GM12874 (cell line): ENCODE results near the gene MDN1.

Source experiments
- CTCF ChIP-seq: IDR thresholded peaks from 2 replicates; pipeline ENCODE4 v1.5.1; 2011; ENCODE audit warnings: low read depth, mild to moderate bottlenecking, control low read depth, low read length, moderate library complexity; ENCODE audit not compliant: insufficient read depth

MDN1 gene

GRCh38 chr6:89716532-89716931, 103.1 kb downstream of the MDN1 start:
- TF ChIP-seq CTCF: no peak

GRCh38 chr6:89711801-89712200, 107.8 kb downstream of the MDN1 start:
- TF ChIP-seq CTCF: no peak

- no peak for TF ChIP-seq CTCF
Observed at GRCh38 chr6:89708316-89708715, 111.3 kb downstream of the MDN1 start.

GRCh38 chr6:89707766-89708165, 111.8 kb downstream of the MDN1 start:
- TF ChIP-seq CTCF: no peak

DNA sequence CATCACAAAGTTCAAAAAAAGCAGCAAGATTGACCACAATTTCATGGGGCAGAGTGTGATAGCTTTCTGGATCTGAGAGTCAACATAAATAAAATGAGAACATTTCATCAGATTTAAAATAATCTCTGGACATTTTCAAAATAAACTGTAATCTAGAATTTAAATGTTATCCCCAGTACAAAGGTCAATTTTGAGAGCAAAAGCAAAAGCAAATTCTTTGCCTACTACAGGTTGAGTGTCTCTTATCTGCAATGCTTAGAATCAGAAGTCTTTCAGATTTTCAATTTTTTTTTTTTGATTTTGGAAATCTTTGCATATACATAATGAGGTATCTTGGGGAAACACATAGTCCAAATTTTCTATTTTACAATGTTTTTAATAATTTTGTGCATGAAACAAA, 113.5 kb downstream of the MDN1 start:
- TF ChIP-seq CTCF: no peak

- no peak for TF ChIP-seq CTCF
Observed at GRCh38 chr6:89703292-89703691, 116.3 kb downstream of the MDN1 start.

DNA sequence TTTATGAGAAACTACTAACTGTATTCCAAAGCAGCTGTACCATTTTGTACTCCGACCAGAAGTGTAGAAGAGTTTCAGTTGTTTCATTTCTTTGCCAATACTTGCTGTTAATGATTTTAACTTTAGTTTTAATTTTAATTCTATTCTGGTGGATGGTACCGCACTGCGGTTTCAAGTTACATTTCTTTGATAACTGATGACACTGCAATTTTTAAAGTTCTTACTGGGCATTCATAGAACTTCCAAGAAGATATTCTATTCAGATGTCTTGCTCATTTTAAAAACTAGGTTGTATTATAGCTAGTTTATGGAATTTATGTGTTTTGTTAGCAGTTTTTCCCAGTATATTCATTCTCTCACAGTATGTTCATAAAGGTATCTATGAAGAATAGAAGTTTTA, 117.2 kb downstream of the MDN1 start:
- no peak for TF ChIP-seq CTCF

- no peak for TF ChIP-seq CTCF
Observed at GRCh38 chr6:89695667-89696066, 123.9 kb downstream of the MDN1 start.
